GM23338 (cell line): ENCODE results near the gene PRKX. TPM values are rescaled to one million over a fixed set of nuclear protein-coding genes. Genes with fewer than 3 reads are reported as not detected.
A peak's percentile ranks its signal among the peaks of the same experiment; 100 is the strongest.
"Not testable (repeated sequence)": the region's sequence is repeated elsewhere in the genome, so short reads cannot be mapped to it uniquely, and the experiment has no call there.

Source experiments
- ATAC-seq: fragments of 200-7000 bp; cut with Tn5 transposase; 3 replicates; pipeline ENCODE4 v1.9.1; 2020
- DNase-seq: peaks from one replicate; pipeline ENCODE4 v3.0.0-alpha.2; 2015; ENCODE audit warnings: low spot score
- H2AFZ ChIP-seq: fragments of 200-600 bp; sonication (generic); 2 replicates; pipeline ENCODE4 v1.8.0; 2016; ENCODE audit warnings: antibody characterized with exemption, mild to moderate bottlenecking, moderate library complexity
- H3F3A ChIP-seq: fragments of 200-600 bp; sonication (generic); replicated peaks from 2 replicates; pipeline ENCODE4 v1.8.0; 2017; ENCODE audit warnings: antibody characterized with exemption, mixed run types, low read depth
- H3K27ac ChIP-seq: fragments of 200-600 bp; sonication (generic); 2 replicates; pipeline ENCODE4 v1.6.1; 2016; ENCODE audit warnings: low read depth
- H3K27me3 ChIP-seq: fragments of 200-600 bp; sonication (generic); 2 replicates; pipeline ENCODE4 v1.8.0; 2016; ENCODE audit warnings: mild to moderate bottlenecking, mixed run types, moderate library complexity; ENCODE audit not compliant: insufficient read depth
- H3K36me3 ChIP-seq: fragments of 200-600 bp; sonication (generic); 2 replicates; pipeline ENCODE4 v1.8.0; 2016; ENCODE audit warnings: mild to moderate bottlenecking; ENCODE audit not compliant: insufficient read depth
- H3K4me1 ChIP-seq: fragments of 200-600 bp; sonication (generic); 2 replicates; pipeline ENCODE4 v1.8.0; 2016; ENCODE audit warnings: mild to moderate bottlenecking, moderate library complexity; ENCODE audit not compliant: insufficient read depth
- H3K4me2 ChIP-seq: fragments of 200-600 bp; sonication (generic); 2 replicates; pipeline ENCODE4 v1.7.1; 2017; ENCODE audit warnings: mixed run types
- H3K4me3 ChIP-seq: fragments of 200-600 bp; sonication (generic); 2 replicates; pipeline ENCODE4 v1.6.1; 2016; ENCODE audit warnings: mixed run types
- H3K79me2 ChIP-seq: fragments of 200-600 bp; sonication (generic); replicated peaks from 2 replicates; pipeline ENCODE4 v1.8.0; 2017; ENCODE audit warnings: mild to moderate bottlenecking; ENCODE audit not compliant: insufficient read depth
- H3K9me2 ChIP-seq: fragments of 200-600 bp; sonication (generic); 2 replicates; pipeline ENCODE4 v1.8.0; 2017; ENCODE audit not compliant: insufficient read depth
- H4K20me1 ChIP-seq: fragments of 200-600 bp; sonication (generic); replicated peaks from 2 replicates; pipeline ENCODE4 v1.8.0; 2017; ENCODE audit warnings: mild to moderate bottlenecking; ENCODE audit not compliant: insufficient read depth
- H3K27ac Mint-ChIP-seq: 2 replicates; pipeline ENCODE4 v1.8.0; 2020; ENCODE audit warnings: inconsistent platforms, mild to moderate bottlenecking, moderate library complexity, mixed read lengths
- H3K27me3 Mint-ChIP-seq: 3 replicates; pipeline ENCODE4 v1.8.0; 2022; ENCODE audit warnings: low read depth, mild to moderate bottlenecking, moderate library complexity, mixed read lengths, inconsistent platforms; ENCODE audit not compliant: insufficient read depth, poor library complexity
- H3K36me3 Mint-ChIP-seq: 3 replicates; pipeline ENCODE4 v1.8.0; 2021; ENCODE audit warnings: low read depth, mild to moderate bottlenecking, inconsistent platforms, moderate library complexity, mixed read lengths
- H3K4me1 Mint-ChIP-seq: 3 replicates; pipeline ENCODE4 v1.8.0; 2020; ENCODE audit warnings: mild to moderate bottlenecking, inconsistent platforms, mixed read lengths
- H3K4me3 Mint-ChIP-seq: 3 replicates; pipeline ENCODE4 v1.8.0; 2021; ENCODE audit warnings: moderate library complexity, mild to moderate bottlenecking, inconsistent platforms, mixed read lengths
- H3K9me3 Mint-ChIP-seq: 3 replicates; pipeline ENCODE4 v1.8.0; 2020; ENCODE audit warnings: moderate library complexity, mild to moderate bottlenecking, inconsistent platforms, mixed read lengths
- EZH2phosphoT487 ChIP-seq: fragments of 200-600 bp; sonication (generic); IDR thresholded peaks from one replicate; pipeline ENCODE4 v1.8.1; 2018; ENCODE audit warnings: antibody characterized with exemption; ENCODE audit not compliant: unreplicated experiment
- NANOG ChIP-seq: IDR thresholded peaks from 2 replicates; pipeline ENCODE4 v1.6.1; 2016; ENCODE audit warnings: antibody characterized with exemption, borderline replicate concordance
- POLR2AphosphoS5 ChIP-seq: IDR thresholded peaks from 2 replicates; pipeline ENCODE4 v1.6.1; 2016; ENCODE audit warnings: antibody characterized with exemption, low read depth
- STAT1 ChIP-seq: IDR thresholded peaks from one replicate; pipeline ENCODE4 v1.6.1; 2016; ENCODE audit warnings: antibody characterized with exemption; ENCODE audit not compliant: unreplicated experiment
- ZNF331 ChIP-seq: fragments of 250-450 bp; sonication (Bioruptor Pico); IDR thresholded peaks from 2 replicates; pipeline ENCODE4 v1.5.0; 2020; ENCODE audit warnings: low read depth, mild to moderate bottlenecking, moderate library complexity
- polyA plus RNA-seq: library from polyadenylated mRNA; unstranded; fragments of >200 nt; fragmentation: Nextera tagmentation; extraction: Ambion mirVana; gene quantifications from 2 replicates; pipeline ENCODE4 v1.2.1, GENCODE V29; 2016
- total RNA-seq: library from RNA; depleted of rRNA; stranded (reverse); fragments of >200 nt; shearing (Covaris generic); gene quantifications from 2 replicates; pipeline ENCODE4 v1.2.3, GENCODE V29; 2014
- TF ChIP-seq, protein P1 (sequence below): fragments of 250-450 bp; sonication (Bioruptor Pico); IDR thresholded peaks from 2 replicates; pipeline ENCODE4 v1.5.0; 2020; ENCODE audit warnings: mild to moderate bottlenecking, moderate library complexity
- TF ChIP-seq, protein P2 (sequence below): IDR thresholded peaks from one replicate; pipeline ENCODE4 v1.6.1; 2018; ENCODE audit warnings: antibody characterized with exemption; ENCODE audit not compliant: unreplicated experiment
- TF ChIP-seq, protein P3 (sequence below), 2 experiments: fragments of 200-600 bp in 1 of 2; sonication (generic) in 1 of 2; conservative IDR thresholded peaks; 2 replicates each; pipeline versions ENCODE4 v1.5.1 to v1.6.1; 2016 to 2017; ENCODE audit warnings: antibody characterized with exemption in 2 of 2, low read depth in 2 of 2, mild to moderate bottlenecking in 2 of 2, moderate library complexity in 1 of 2

PRKX gene
- total and polyA plus RNA-seq, 2 experiments from 2014 or later: 12.9 to 43.5 TPM

DNA sequence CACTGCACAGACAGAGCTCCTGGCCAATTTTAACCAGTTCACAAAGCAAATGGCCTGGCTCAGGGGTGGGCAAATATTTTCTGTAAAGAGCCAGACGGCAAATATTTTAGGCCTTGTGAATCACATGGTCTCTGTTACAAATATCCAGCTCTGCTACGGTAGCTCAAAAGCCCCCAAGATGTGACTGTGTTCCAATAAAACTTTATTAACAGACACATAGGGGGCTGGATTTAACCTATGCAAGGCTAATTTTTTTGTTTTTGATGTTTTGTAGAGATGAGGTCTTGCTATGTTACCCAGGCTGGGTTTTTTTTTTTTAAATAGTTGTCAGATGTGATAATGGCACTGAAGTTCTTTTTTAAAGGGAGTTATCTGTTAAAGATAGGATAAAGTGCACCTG, 65.4 kb downstream of the PRKX start (continued):
- TF ChIP-seq, protein P1, sequence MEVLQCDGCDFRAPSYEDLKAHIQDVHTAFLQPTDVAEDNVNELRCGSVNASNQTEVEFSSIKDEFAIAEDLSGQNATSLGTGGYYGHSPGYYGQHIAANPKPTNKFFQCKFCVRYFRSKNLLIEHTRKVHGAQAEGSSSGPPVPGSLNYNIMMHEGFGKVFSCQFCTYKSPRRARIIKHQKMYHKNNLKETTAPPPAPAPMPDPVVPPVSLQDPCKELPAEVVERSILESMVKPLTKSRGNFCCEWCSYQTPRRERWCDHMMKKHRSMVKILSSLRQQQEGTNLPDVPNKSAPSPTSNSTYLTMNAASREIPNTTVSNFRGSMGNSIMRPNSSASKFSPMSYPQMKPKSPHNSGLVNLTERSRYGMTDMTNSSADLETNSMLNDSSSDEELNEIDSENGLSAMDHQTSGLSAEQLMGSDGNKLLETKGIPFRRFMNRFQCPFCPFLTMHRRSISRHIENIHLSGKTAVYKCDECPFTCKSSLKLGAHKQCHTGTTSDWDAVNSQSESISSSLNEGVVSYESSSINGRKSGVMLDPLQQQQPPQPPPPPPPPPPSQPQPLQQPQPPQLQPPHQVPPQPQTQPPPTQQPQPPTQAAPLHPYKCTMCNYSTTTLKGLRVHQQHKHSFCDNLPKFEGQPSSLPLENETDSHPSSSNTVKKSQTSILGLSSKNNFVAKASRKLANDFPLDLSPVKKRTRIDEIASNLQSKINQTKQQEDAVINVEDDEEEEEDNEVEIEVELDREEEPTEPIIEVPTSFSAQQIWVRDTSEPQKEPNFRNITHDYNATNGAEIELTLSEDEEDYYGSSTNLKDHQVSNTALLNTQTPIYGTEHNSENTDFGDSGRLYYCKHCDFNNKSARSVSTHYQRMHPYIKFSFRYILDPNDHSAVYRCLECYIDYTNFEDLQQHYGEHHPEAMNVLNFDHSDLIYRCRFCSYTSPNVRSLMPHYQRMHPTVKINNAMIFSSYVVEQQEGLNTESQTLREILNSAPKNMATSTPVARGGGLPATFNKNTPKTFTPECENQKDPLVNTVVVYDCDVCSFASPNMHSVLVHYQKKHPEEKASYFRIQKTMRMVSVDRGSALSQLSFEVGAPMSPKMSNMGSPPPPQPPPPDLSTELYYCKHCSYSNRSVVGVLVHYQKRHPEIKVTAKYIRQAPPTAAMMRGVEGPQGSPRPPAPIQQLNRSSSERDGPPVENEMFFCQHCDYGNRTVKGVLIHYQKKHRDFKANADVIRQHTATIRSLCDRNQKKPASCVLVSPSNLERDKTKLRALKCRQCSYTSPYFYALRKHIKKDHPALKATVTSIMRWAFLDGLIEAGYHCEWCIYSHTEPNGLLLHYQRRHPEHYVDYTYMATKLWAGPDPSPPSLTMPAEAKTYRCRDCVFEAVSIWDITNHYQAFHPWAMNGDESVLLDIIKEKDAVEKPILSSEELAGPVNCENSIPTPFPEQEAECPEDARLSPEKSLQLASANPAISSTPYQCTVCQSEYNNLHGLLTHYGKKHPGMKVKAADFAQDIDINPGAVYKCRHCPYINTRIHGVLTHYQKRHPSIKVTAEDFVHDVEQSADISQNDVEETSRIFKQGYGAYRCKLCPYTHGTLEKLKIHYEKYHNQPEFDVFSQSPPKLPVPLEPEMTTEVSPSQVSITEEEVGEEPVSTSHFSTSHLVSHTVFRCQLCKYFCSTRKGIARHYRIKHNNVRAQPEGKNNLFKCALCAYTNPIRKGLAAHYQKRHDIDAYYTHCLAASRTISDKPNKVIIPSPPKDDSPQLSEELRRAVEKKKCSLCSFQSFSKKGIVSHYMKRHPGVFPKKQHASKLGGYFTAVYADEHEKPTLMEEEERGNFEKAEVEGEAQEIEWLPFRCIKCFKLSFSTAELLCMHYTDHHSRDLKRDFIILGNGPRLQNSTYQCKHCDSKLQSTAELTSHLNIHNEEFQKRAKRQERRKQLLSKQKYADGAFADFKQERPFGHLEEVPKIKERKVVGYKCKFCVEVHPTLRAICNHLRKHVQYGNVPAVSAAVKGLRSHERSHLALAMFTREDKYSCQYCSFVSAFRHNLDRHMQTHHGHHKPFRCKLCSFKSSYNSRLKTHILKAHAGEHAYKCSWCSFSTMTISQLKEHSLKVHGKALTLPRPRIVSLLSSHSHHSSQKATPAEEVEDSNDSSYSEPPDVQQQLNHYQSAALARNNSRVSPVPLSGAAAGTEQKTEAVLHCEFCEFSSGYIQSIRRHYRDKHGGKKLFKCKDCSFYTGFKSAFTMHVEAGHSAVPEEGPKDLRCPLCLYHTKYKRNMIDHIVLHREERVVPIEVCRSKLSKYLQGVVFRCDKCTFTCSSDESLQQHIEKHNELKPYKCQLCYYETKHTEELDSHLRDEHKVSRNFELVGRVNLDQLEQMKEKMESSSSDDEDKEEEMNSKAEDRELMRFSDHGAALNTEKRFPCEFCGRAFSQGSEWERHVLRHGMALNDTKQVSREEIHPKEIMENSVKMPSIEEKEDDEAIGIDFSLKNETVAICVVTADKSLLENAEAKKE (CRISPR knock-in tag): no peak
- TF ChIP-seq STAT1 (no peak), NANOG (no peak), EZH2phosphoT487 (no peak), ZNF331 (CRISPR knock-in tag) (no peak), POLR2AphosphoS5 (no peak)
- TF ChIP-seq, protein P2, sequence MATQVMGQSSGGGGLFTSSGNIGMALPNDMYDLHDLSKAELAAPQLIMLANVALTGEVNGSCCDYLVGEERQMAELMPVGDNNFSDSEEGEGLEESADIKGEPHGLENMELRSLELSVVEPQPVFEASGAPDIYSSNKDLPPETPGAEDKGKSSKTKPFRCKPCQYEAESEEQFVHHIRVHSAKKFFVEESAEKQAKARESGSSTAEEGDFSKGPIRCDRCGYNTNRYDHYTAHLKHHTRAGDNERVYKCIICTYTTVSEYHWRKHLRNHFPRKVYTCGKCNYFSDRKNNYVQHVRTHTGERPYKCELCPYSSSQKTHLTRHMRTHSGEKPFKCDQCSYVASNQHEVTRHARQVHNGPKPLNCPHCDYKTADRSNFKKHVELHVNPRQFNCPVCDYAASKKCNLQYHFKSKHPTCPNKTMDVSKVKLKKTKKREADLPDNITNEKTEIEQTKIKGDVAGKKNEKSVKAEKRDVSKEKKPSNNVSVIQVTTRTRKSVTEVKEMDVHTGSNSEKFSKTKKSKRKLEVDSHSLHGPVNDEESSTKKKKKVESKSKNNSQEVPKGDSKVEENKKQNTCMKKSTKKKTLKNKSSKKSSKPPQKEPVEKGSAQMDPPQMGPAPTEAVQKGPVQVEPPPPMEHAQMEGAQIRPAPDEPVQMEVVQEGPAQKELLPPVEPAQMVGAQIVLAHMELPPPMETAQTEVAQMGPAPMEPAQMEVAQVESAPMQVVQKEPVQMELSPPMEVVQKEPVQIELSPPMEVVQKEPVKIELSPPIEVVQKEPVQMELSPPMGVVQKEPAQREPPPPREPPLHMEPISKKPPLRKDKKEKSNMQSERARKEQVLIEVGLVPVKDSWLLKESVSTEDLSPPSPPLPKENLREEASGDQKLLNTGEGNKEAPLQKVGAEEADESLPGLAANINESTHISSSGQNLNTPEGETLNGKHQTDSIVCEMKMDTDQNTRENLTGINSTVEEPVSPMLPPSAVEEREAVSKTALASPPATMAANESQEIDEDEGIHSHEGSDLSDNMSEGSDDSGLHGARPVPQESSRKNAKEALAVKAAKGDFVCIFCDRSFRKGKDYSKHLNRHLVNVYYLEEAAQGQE: no peak
- TF ChIP-seq, protein P3, sequence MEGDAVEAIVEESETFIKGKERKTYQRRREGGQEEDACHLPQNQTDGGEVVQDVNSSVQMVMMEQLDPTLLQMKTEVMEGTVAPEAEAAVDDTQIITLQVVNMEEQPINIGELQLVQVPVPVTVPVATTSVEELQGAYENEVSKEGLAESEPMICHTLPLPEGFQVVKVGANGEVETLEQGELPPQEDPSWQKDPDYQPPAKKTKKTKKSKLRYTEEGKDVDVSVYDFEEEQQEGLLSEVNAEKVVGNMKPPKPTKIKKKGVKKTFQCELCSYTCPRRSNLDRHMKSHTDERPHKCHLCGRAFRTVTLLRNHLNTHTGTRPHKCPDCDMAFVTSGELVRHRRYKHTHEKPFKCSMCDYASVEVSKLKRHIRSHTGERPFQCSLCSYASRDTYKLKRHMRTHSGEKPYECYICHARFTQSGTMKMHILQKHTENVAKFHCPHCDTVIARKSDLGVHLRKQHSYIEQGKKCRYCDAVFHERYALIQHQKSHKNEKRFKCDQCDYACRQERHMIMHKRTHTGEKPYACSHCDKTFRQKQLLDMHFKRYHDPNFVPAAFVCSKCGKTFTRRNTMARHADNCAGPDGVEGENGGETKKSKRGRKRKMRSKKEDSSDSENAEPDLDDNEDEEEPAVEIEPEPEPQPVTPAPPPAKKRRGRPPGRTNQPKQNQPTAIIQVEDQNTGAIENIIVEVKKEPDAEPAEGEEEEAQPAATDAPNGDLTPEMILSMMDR (conservative IDR thresholded peaks at IDR 0.05; ENCODE audit: low read depth in 2 of 2): no peak

DNA sequence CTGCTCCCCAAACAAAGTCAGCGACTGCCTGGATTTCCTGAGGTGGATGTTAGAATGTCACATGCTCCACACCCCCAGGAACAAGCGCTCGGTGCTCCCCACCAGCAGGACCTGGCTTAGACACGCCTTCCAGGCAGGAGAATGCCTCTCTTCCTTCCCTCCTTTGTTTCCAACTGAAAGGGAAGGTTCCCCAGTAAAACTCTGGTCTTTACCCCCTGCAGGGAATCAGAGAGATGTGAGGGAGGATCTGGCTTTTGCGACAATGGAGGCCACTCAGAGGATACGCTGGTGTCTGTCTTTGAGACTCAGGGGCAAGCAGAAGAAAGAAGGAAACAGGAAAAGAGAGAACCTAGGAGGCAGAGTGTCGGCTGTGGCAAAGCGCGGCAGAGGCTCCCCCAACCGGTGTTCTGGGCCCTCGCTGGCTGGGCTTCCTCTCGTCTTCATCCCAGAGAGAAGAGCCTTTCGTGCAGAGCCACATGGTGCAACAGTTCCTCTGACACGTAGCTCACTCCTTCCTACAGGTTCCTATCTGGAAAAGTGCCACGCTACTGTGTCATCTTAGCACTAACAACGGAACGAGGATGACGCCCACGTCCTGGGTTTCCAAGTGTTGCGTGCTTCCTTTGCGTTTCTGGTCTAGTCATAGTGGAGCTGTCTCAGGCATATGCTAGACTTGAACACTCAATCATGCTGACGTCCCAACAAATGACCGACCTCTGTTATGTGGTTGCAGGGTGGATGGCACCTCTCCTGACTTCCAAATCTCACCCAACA, 73.4 kb downstream of the PRKX start:
- not testable (repeated sequence) for H3K27me3 Mint-ChIP-seq, H3K4me1 Mint-ChIP-seq, H3K27ac Mint-ChIP-seq, H2AFZ ChIP-seq, H3K36me3 ChIP-seq, H3K4me1 ChIP-seq, H3K4me3 ChIP-seq, H3K4me2 ChIP-seq, H3K9me3 Mint-ChIP-seq, H3K4me3 Mint-ChIP-seq, H3K27me3 ChIP-seq, H3F3A ChIP-seq, H4K20me1 ChIP-seq, H3K27ac ChIP-seq, H3K79me2 ChIP-seq, H3K9me2 ChIP-seq
- peaks cover 19% of the 10 kb centered on the region for H3K36me3 Mint-ChIP-seq
- ATAC-seq (peak; percentile 61), DNase-seq (peak; percentile 41)
